HEK293 (cell line): ENCODE results near the gene NUP107.

Experiments used
- ATF2 ChIP-seq: fragments of 450-650 bp; formaldehyde crosslinking; IDR thresholded peaks from 2 replicates; pipeline ENCODE4 v1.5.1; 2016; ENCODE audit warnings: missing biosample characterization, missing genetic modification characterization, low read depth
- BCL11A ChIP-seq: fragments of 450-650 bp; formaldehyde crosslinking; IDR thresholded peaks from 2 replicates; pipeline ENCODE4 v1.5.1; 2016; ENCODE audit warnings: low read depth, missing biosample characterization, missing genetic modification characterization
- FEZF1 ChIP-seq: fragments of 450-650 bp; formaldehyde crosslinking; IDR thresholded peaks from 2 replicates; pipeline ENCODE4 v1.5.1; 2016; ENCODE audit warnings: missing biosample characterization, missing genetic modification characterization
- PBX3 ChIP-seq: sonication (generic); formaldehyde crosslinking; IDR thresholded peaks from 2 replicates; pipeline ENCODE4 v1.8.1; 2022; ENCODE audit warnings: mild to moderate bottlenecking, moderate library complexity, missing genetic modification reagents
- TRIM28 ChIP-seq: IDR thresholded peaks from 2 replicates; pipeline ENCODE4 v1.6.1; 2011; ENCODE audit warnings: low read length, control low read depth, borderline replicate concordance
- ZBTB17 ChIP-seq: fragments of 450-650 bp; formaldehyde crosslinking; IDR thresholded peaks from 2 replicates; pipeline ENCODE4 v1.5.1; 2016; ENCODE audit warnings: missing biosample characterization, missing genetic modification characterization
- ZEB2 ChIP-seq: fragments of 450-650 bp; formaldehyde crosslinking; IDR thresholded peaks from 2 replicates; pipeline ENCODE4 v1.5.1; 2016; ENCODE audit warnings: missing biosample characterization, missing genetic modification characterization
- ZNF146 ChIP-seq: fragments of 450-650 bp; formaldehyde crosslinking; IDR thresholded peaks from 2 replicates; pipeline ENCODE4 v1.5.1; 2016; ENCODE audit warnings: missing biosample characterization, missing genetic modification characterization
- ZNF169 ChIP-seq: fragments of 450-650 bp; formaldehyde crosslinking; IDR thresholded peaks from 2 replicates; pipeline ENCODE4 v1.5.1; 2016; ENCODE audit warnings: missing biosample characterization, missing genetic modification characterization
- ZNF211 ChIP-seq: fragments of 450-650 bp; formaldehyde crosslinking; IDR thresholded peaks from 2 replicates; pipeline ENCODE4 v1.5.1; 2016; ENCODE audit warnings: low read depth, missing biosample characterization, missing genetic modification characterization
- ZNF23 ChIP-seq: fragments of 450-650 bp; formaldehyde crosslinking; IDR thresholded peaks from 2 replicates; pipeline ENCODE4 v1.5.1; 2016; ENCODE audit warnings: missing biosample characterization, missing genetic modification characterization, borderline replicate concordance
- ZNF548 ChIP-seq: fragments of 450-650 bp; formaldehyde crosslinking; IDR thresholded peaks from 2 replicates; pipeline ENCODE4 v1.5.1; 2016; ENCODE audit warnings: missing biosample characterization, missing genetic modification characterization
- ZNF549 ChIP-seq: fragments of 450-650 bp; IDR thresholded peaks from 2 replicates; pipeline ENCODE4 v1.5.1; 2018; ENCODE audit warnings: missing biosample characterization, missing genetic modification characterization, mild to moderate bottlenecking, inconsistent platforms, moderate library complexity
- ZNF571 ChIP-seq: fragments of 450-650 bp; formaldehyde crosslinking; IDR thresholded peaks from 2 replicates; pipeline ENCODE4 v1.5.0; 2017; ENCODE audit warnings: missing biosample characterization, missing genetic modification characterization
- ZNF837 ChIP-seq: fragments of 450-650 bp; formaldehyde crosslinking; IDR thresholded peaks from 2 replicates; pipeline ENCODE4 v1.5.1; 2016; ENCODE audit warnings: missing biosample characterization, missing genetic modification characterization
- ZSCAN16 ChIP-seq: fragments of 450-650 bp; formaldehyde crosslinking; IDR thresholded peaks from 2 replicates; pipeline ENCODE4 v1.5.1; 2016; ENCODE audit warnings: missing biosample characterization, missing genetic modification characterization
- TF ChIP-seq, protein P1 (sequence below): fragments of 450-650 bp; formaldehyde crosslinking; IDR thresholded peaks from 2 replicates; pipeline ENCODE4 v1.5.1; 2017; ENCODE audit warnings: missing biosample characterization, missing genetic modification characterization
- TF ChIP-seq, protein P2 (sequence below): fragments of 450-650 bp; IDR thresholded peaks from 2 replicates; pipeline ENCODE4 v1.5.1; 2018; ENCODE audit warnings: missing biosample characterization, missing genetic modification characterization
- TF ChIP-seq, protein P3 (sequence below): fragments of 450-650 bp; formaldehyde crosslinking; IDR thresholded peaks from 2 replicates; pipeline ENCODE4 v1.5.1; 2016; ENCODE audit warnings: missing biosample characterization, missing genetic modification characterization
- TF ChIP-seq, protein P4 (sequence below): fragments of 450-650 bp; formaldehyde crosslinking; IDR thresholded peaks from 2 replicates; pipeline ENCODE4 v1.5.1; 2016; ENCODE audit warnings: missing biosample characterization, missing genetic modification characterization
- TF ChIP-seq, protein P5 (sequence below): IDR thresholded peaks from 2 replicates; pipeline ENCODE4 v1.6.1; 2011; ENCODE audit warnings: mild to moderate bottlenecking, low read depth, low read length, borderline replicate concordance
- TF ChIP-seq, protein P6 (sequence below): fragments of 450-650 bp; formaldehyde crosslinking; IDR thresholded peaks from 2 replicates; pipeline ENCODE4 v1.5.1; 2016; ENCODE audit warnings: missing biosample characterization, missing genetic modification characterization
- TF ChIP-seq, protein P7 (sequence below): fragments of 450-650 bp; formaldehyde crosslinking; IDR thresholded peaks from 2 replicates; pipeline ENCODE4 v1.5.1; 2016; ENCODE audit warnings: missing biosample characterization, missing genetic modification characterization

The NUP107 gene

DNA sequence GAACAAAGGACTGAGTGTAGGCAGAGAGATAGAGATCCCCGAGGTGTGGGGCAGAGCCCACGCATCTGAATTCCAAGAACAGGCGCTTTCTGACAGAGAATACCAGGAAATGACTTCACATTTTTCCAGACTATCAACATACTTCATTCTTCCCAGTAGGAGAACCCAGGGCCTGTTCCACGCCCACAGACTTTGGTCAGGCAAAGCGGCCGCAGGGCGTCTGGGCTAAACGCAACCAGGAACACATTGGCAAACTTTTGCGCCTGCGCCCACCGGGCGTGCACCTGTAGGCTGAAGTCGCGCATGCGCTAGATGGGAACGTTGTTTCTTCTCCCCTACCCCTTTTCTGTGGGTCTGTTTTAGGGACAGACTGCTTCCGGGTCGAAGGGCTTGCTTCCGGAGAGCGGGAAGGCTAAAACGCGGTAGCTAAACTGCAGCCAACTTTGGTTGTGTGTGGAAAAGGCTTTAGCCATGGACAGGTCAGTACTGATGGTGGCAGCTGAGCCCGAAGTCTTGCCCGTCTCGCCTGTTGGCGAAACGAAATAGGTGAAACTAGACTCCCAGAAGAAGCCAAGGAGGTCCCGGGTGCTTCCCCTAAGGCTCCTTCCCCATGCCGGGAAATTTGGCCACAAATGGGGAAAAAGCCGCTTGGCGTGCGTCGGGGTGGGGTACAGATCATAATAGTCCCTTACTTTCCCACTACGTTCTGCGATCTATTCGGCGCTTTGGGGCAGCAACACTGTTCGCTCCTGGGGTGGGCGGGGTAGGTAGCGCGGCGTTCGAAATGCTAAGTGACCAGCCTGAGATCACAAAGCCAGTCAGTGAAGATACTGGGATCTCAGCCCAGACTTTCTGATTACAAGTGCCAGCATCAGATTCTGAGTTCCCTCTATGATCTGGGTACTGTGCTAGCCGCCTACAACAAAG lies at the start of gene NUP107 (continued):
- TF ChIP-seq, protein P1, sequence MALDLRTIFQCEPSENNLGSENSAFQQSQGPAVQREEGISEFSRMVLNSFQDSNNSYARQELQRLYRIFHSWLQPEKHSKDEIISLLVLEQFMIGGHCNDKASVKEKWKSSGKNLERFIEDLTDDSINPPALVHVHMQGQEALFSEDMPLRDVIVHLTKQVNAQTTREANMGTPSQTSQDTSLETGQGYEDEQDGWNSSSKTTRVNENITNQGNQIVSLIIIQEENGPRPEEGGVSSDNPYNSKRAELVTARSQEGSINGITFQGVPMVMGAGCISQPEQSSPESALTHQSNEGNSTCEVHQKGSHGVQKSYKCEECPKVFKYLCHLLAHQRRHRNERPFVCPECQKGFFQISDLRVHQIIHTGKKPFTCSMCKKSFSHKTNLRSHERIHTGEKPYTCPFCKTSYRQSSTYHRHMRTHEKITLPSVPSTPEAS (tag by site-specific recombination) = peak; percentile 46; the same call in 1 of the 2 replicates
- TF ChIP-seq ZNF549 (tag by site-specific recombination) = no peak
- TF ChIP-seq, protein P2, sequence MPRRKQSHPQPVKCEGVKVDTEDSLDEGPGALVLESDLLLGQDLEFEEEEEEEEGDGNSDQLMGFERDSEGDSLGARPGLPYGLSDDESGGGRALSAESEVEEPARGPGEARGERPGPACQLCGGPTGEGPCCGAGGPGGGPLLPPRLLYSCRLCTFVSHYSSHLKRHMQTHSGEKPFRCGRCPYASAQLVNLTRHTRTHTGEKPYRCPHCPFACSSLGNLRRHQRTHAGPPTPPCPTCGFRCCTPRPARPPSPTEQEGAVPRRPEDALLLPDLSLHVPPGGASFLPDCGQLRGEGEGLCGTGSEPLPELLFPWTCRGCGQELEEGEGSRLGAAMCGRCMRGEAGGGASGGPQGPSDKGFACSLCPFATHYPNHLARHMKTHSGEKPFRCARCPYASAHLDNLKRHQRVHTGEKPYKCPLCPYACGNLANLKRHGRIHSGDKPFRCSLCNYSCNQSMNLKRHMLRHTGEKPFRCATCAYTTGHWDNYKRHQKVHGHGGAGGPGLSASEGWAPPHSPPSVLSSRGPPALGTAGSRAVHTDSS (tag by site-specific recombination) = no peak
- TF ChIP-seq ZNF146 (tag by site-specific recombination) = 0 out of 2 replicates have a peak, but pooled peaks have one; percentile 3
- TF ChIP-seq BCL11A (tag by site-specific recombination) = no peak
- TF ChIP-seq, protein P3, sequence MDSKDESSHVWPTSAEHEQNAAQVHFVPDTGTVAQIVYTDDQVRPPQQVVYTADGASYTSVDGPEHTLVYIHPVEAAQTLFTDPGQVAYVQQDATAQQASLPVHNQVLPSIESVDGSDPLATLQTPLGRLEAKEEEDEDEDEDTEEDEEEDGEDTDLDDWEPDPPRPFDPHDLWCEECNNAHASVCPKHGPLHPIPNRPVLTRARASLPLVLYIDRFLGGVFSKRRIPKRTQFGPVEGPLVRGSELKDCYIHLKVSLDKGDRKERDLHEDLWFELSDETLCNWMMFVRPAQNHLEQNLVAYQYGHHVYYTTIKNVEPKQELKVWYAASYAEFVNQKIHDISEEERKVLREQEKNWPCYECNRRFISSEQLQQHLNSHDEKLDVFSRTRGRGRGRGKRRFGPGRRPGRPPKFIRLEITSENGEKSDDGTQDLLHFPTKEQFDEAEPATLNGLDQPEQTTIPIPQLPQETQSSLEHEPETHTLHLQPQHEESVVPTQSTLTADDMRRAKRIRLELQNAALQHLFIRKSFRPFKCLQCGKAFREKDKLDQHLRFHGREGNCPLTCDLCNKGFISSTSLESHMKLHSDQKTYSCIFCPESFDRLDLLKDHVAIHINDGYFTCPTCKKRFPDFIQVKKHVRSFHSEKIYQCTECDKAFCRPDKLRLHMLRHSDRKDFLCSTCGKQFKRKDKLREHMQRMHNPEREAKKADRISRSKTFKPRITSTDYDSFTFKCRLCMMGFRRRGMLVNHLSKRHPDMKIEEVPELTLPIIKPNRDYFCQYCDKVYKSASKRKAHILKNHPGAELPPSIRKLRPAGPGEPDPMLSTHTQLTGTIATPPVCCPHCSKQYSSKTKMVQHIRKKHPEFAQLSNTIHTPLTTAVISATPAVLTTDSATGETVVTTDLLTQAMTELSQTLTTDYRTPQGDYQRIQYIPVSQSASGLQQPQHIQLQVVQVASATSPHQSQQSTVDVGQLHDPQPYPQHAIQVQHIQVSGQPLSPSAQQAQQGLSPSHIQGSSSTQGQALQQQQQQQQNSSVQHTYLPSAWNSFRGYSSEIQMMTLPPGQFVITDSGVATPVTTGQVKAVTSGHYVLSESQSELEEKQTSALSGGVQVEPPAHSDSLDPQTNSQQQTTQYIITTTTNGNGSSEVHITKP (tag by site-specific recombination) = peak; percentile 69; the same call in 1 of the 2 replicates
- TF ChIP-seq ZEB2 (tag by site-specific recombination) = peak; percentile 69; the same call in 1 of the 2 replicates
- TF ChIP-seq, protein P4, sequence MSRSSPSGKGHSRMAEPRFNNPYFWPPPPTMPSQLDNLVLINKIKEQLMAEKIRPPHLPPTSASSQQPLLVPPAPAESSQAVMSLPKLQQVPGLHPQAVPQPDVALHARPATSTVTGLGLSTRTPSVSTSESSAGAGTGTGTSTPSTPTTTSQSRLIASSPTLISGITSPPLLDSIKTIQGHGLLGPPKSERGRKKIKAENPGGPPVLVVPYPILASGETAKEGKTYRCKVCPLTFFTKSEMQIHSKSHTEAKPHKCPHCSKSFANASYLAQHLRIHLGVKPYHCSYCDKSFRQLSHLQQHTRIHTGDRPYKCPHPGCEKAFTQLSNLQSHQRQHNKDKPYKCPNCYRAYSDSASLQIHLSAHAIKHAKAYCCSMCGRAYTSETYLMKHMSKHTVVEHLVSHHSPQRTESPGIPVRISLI (tag by site-specific recombination) = no peak
- no peak for TF ChIP-seq ZNF837 (tag by site-specific recombination)
- peak; percentile 26; the same call in 1 of the 2 replicates for TF ChIP-seq ZBTB17 (tag by site-specific recombination)
- no peak for TF ChIP-seq ZNF548 (tag by site-specific recombination)
- TF ChIP-seq ATF2 (tag by site-specific recombination) = no peak
- TF ChIP-seq, protein P5, sequence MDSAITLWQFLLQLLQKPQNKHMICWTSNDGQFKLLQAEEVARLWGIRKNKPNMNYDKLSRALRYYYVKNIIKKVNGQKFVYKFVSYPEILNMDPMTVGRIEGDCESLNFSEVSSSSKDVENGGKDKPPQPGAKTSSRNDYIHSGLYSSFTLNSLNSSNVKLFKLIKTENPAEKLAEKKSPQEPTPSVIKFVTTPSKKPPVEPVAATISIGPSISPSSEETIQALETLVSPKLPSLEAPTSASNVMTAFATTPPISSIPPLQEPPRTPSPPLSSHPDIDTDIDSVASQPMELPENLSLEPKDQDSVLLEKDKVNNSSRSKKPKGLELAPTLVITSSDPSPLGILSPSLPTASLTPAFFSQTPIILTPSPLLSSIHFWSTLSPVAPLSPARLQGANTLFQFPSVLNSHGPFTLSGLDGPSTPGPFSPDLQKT = no peak
- TF ChIP-seq ZNF169 = no peak
- TF ChIP-seq, protein P6, sequence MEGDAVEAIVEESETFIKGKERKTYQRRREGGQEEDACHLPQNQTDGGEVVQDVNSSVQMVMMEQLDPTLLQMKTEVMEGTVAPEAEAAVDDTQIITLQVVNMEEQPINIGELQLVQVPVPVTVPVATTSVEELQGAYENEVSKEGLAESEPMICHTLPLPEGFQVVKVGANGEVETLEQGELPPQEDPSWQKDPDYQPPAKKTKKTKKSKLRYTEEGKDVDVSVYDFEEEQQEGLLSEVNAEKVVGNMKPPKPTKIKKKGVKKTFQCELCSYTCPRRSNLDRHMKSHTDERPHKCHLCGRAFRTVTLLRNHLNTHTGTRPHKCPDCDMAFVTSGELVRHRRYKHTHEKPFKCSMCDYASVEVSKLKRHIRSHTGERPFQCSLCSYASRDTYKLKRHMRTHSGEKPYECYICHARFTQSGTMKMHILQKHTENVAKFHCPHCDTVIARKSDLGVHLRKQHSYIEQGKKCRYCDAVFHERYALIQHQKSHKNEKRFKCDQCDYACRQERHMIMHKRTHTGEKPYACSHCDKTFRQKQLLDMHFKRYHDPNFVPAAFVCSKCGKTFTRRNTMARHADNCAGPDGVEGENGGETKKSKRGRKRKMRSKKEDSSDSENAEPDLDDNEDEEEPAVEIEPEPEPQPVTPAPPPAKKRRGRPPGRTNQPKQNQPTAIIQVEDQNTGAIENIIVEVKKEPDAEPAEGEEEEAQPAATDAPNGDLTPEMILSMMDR = no peak
- TF ChIP-seq ZNF571 (tag by site-specific recombination) = no peak
- TF ChIP-seq, protein P7, sequence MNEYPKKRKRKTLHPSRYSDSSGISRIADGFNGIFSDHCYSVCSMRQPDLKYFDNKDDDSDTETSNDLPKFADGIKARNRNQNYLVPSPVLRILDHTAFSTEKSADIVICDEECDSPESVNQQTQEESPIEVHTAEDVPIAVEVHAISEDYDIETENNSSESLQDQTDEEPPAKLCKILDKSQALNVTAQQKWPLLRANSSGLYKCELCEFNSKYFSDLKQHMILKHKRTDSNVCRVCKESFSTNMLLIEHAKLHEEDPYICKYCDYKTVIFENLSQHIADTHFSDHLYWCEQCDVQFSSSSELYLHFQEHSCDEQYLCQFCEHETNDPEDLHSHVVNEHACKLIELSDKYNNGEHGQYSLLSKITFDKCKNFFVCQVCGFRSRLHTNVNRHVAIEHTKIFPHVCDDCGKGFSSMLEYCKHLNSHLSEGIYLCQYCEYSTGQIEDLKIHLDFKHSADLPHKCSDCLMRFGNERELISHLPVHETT (tag by site-specific recombination) = peak; percentile 96
- TF ChIP-seq ZNF211 (tag by site-specific recombination) = no peak
- peak; percentile 92 for TF ChIP-seq PBX3 (CRISPR knock-in tag)
- no peak for TF ChIP-seq FEZF1 (tag by site-specific recombination)
- TF ChIP-seq TRIM28 = peak; percentile 91; the same call in 1 of the 2 replicates
- TF ChIP-seq ZNF23 (tag by site-specific recombination) = no peak
- no peak for TF ChIP-seq ZSCAN16
